ENCODE measurements around the gene PDIA5. TPM values are rescaled to one million over a fixed set of nuclear protein-coding genes. Genes with fewer than 3 reads are reported as not detected.
A peak's percentile ranks its signal among the peaks of the same experiment; 100 is the strongest.

The PDIA5 gene
- total and polyA plus RNA-seq, 4 donors, result 15.5 to 38.6 (median 30.7) TPM

- ATAC-seq (ENCODE audit: insufficient read depth, low FRiP score) (no peak), DNase-seq (no peak)
- H3K9me3 ChIP-seq (ENCODE audit: control insufficient read depth in 4 of 4, insufficient read depth in 3 of 4, low read length in 3 of 4), result no peaks in the 10 kb centered on the region
- WGBS, 2 donors, result 71 to 76% methylated on average over 3 of the region's 3 CpGs
- no peak for TF ChIP-seq CTCF (IDR thresholded peaks at IDR 0.05; ENCODE audit: control extremely low read depth, extremely low read depth)
- H3K36me3 ChIP-seq (ENCODE audit: control insufficient read depth in 4 of 4, insufficient read depth in 4 of 4, low read length in 4 of 4), result peaks cover 0 to 42% (median 1%) of the 10 kb centered on the region in 4 donors
- no peak overlapping the region for H3K9ac ChIP-seq (ENCODE audit: insufficient read depth in 1 of 2, low read length in 2 of 2)
- H3K27me3 ChIP-seq (ENCODE audit: control insufficient read depth in 3 of 3, insufficient read depth in 3 of 3, low read length in 2 of 3), result no peaks in the 10 kb centered on the region
- H3K4me3 ChIP-seq, result no peak overlapping the region
- peaks cover 0 to 24% (median 8%) of the 10 kb centered on the region in 5 donors for H3K4me1 ChIP-seq (ENCODE audit: control insufficient read depth in 5 of 5, insufficient read depth in 5 of 5, low read length in 5 of 5)
- no peak overlapping the region for H3K27ac ChIP-seq (ENCODE audit: low read depth in 1 of 2, low read length in 1 of 2)
These were observed 85.9 kb downstream of the PDIA5 start for GRCh38 chr3:123152687-123153086.

GRCh38 chr3:123153125-123154019, 86.5 kb downstream of the PDIA5 start:
- DNase-seq (peak; percentile 25 to 56 (median 34)), ATAC-seq (ENCODE audit: insufficient read depth, low FRiP score) (no peak)
- Histone ChIP-seq H3K4me3 (no peak overlapping the region), H3K36me3 (ENCODE audit: control insufficient read depth in 4 of 4, insufficient read depth in 4 of 4, low read length in 4 of 4) (peaks cover 0 to 42% (median 1%) of the 10 kb centered on the region in 4 donors), H3K27me3 (ENCODE audit: control insufficient read depth in 3 of 3, insufficient read depth in 3 of 3, low read length in 2 of 3) (no peaks in the 10 kb centered on the region), H3K9ac (ENCODE audit: insufficient read depth in 1 of 2, low read length in 2 of 2) (no peak overlapping the region), H3K27ac (ENCODE audit: low read depth in 1 of 2, low read length in 1 of 2) (no peak overlapping the region), H3K9me3 (ENCODE audit: control insufficient read depth in 4 of 4, insufficient read depth in 3 of 4, low read length in 3 of 4) (no peaks in the 10 kb centered on the region), H3K4me1 (ENCODE audit: control insufficient read depth in 5 of 5, insufficient read depth in 5 of 5, low read length in 5 of 5) (peaks cover 0 to 25% (median 8%) of the 10 kb centered on the region in 5 donors)
- WGBS, 2 donors, result 88 to 91% methylated on average over 6 of the region's 6 CpGs
- no peak for TF ChIP-seq CTCF (IDR thresholded peaks at IDR 0.05; ENCODE audit: control extremely low read depth, extremely low read depth)

GRCh38 chr3:123154020-123154985, 87.5 kb downstream of the PDIA5 start:
- ATAC-seq (ENCODE audit: insufficient read depth, low FRiP score) (no peak), DNase-seq (no peak)
- TF ChIP-seq CTCF (IDR thresholded peaks at IDR 0.05; ENCODE audit: control extremely low read depth, extremely low read depth), result no peak
- Histone ChIP-seq H3K36me3 (ENCODE audit: control insufficient read depth in 4 of 4, insufficient read depth in 4 of 4, low read length in 4 of 4) (peaks cover 0 to 45% (median 1%) of the 10 kb centered on the region in 4 donors), H3K4me1 (ENCODE audit: control insufficient read depth in 5 of 5, insufficient read depth in 5 of 5, low read length in 5 of 5) (peaks cover 0 to 28% (median 8%) of the 10 kb centered on the region in 5 donors), H3K9ac (ENCODE audit: insufficient read depth in 1 of 2, low read length in 2 of 2) (no peak overlapping the region), H3K27me3 (ENCODE audit: control insufficient read depth in 3 of 3, insufficient read depth in 3 of 3, low read length in 2 of 3) (no peaks in the 10 kb centered on the region), H3K9me3 (ENCODE audit: control insufficient read depth in 4 of 4, insufficient read depth in 3 of 4, low read length in 3 of 4) (no peaks in the 10 kb centered on the region), H3K4me3 (no peak overlapping the region), H3K27ac (ENCODE audit: low read depth in 1 of 2, low read length in 1 of 2) (no peak overlapping the region)
- 55 to 72% methylated on average over 7 of the region's 7 CpGs for WGBS, 2 donors

Data from lung (tissue), 12 donors.